HepG2 (cell line): ENCODE measurements around the gene C11orf24. TPM values are rescaled to one million over a fixed set of nuclear protein-coding genes. Genes with fewer than 3 reads are reported as not detected.

Source experiments
- ARID3A ChIP-seq: IDR thresholded peaks from 2 replicates; pipeline ENCODE4 v1.6.1; 2012; ENCODE audit warnings: low read depth, low read length, improper control_type of control experiment
- HES4 ChIP-seq: sonication (generic); formaldehyde crosslinking; IDR thresholded peaks from 2 replicates; pipeline ENCODE4 v1.9.0; 2021; ENCODE audit warnings: mild to moderate bottlenecking, missing genetic modification reagents, borderline replicate concordance
- IRX3 ChIP-seq: sonication (generic); formaldehyde crosslinking; IDR thresholded peaks from 2 replicates; pipeline ENCODE4 v1.8.1; 2023; ENCODE audit warnings: mild to moderate bottlenecking, low read depth, missing genetic modification reagents, borderline replicate concordance
- JUNB ChIP-seq: sonication (generic); formaldehyde crosslinking; IDR thresholded peaks from 2 replicates; pipeline ENCODE4 v1.8.0; 2022; ENCODE audit warnings: missing genetic modification reagents, mild to moderate bottlenecking, borderline replicate concordance
- KLF12 ChIP-seq: sonication (generic); formaldehyde crosslinking; IDR thresholded peaks from 2 replicates; pipeline ENCODE4 v1.4.0; 2020; ENCODE audit warnings: missing genetic modification reagents, borderline replicate concordance
- MYC ChIP-seq: sonication (generic); formaldehyde crosslinking; IDR thresholded peaks from 2 replicates; pipeline ENCODE4 v1.9.0; 2021; ENCODE audit warnings: missing genetic modification reagents, borderline replicate concordance
- NR3C1 ChIP-seq: sonication (generic); formaldehyde crosslinking; IDR thresholded peaks from 2 replicates; pipeline ENCODE4 v1.4.0; 2020; ENCODE audit warnings: missing genetic modification reagents
- PHB2 ChIP-seq: fragments of 450-650 bp; IDR thresholded peaks from 2 replicates; pipeline ENCODE4 v1.6.1; 2018; ENCODE audit not compliant: partially characterized antibody
- PHF21A ChIP-seq: sonication (generic); formaldehyde crosslinking; IDR thresholded peaks from 2 replicates; pipeline ENCODE4 v1.5.0; 2020; ENCODE audit warnings: mild to moderate bottlenecking, missing genetic modification reagents
- PHF8 ChIP-seq: sonication (generic); formaldehyde crosslinking; IDR thresholded peaks from 2 replicates; pipeline ENCODE4 v1.5.0; 2020; ENCODE audit warnings: missing genetic modification reagents
- POLR2AphosphoS5 ChIP-seq: IDR thresholded peaks from 2 replicates; pipeline ENCODE4 v1.6.1; 2012; ENCODE audit warnings: low read depth, low read length
- POLR2G ChIP-seq: fragments of 200-400 bp; formaldehyde crosslinking; IDR thresholded peaks from 2 replicates; pipeline ENCODE4 v1.6.1; 2018; ENCODE audit warnings: mild to moderate bottlenecking, low read depth, low read length, moderate library complexity
- TAF1 ChIP-seq: sonication (generic); formaldehyde crosslinking; IDR thresholded peaks from 2 replicates; pipeline ENCODE4 v1.4.0; 2020; ENCODE audit warnings: missing genetic modification reagents
- TBX3 ChIP-seq: fragments of 450-650 bp; IDR thresholded peaks from 2 replicates; pipeline ENCODE4 v1.6.1; 2017; ENCODE audit warnings: antibody characterized with exemption, mild to moderate bottlenecking, inconsistent platforms, borderline replicate concordance
- THRA ChIP-seq: sonication (generic); formaldehyde crosslinking; IDR thresholded peaks from 2 replicates; pipeline ENCODE4 v1.4.0; 2020; ENCODE audit warnings: missing genetic modification reagents, borderline replicate concordance
- ZBTB10 ChIP-seq: sonication (generic); formaldehyde crosslinking; IDR thresholded peaks from 2 replicates; pipeline ENCODE4 v1.4.0; 2020; ENCODE audit warnings: missing genetic modification reagents, borderline replicate concordance
- ZFX ChIP-seq: sonication (generic); formaldehyde crosslinking; IDR thresholded peaks from 2 replicates; pipeline ENCODE4 v1.4.0; 2020; ENCODE audit warnings: mild to moderate bottlenecking, low read depth, missing genetic modification reagents, moderate library complexity
- ZNF496 ChIP-seq: sonication (generic); formaldehyde crosslinking; IDR thresholded peaks from 2 replicates; pipeline ENCODE4 v1.8.1; 2023; ENCODE audit warnings: mild to moderate bottlenecking, moderate library complexity, missing genetic modification reagents; ENCODE audit not compliant: insufficient replicate concordance
- ZNF773 ChIP-seq: sonication (generic); formaldehyde crosslinking; IDR thresholded peaks from 2 replicates; pipeline ENCODE4 v1.4.0; 2020; ENCODE audit warnings: missing genetic modification reagents, borderline replicate concordance
- ZUFSP ChIP-seq: sonication (generic); formaldehyde crosslinking; IDR thresholded peaks from 2 replicates; pipeline ENCODE4 v1.9.0; 2021; ENCODE audit warnings: missing genetic modification reagents, mild to moderate bottlenecking, borderline replicate concordance
- polyA plus RNA-seq, 8 experiments: library from polyadenylated mRNA; depleted of rRNA in 3 of 8; stranded (reverse) in 7 of 8; unstranded in 1 of 8; fragments of >200 nt; fragmentation: Illumina TruSeq in 4 of 8; extraction: Trizol in 4 of 8; gene quantifications; 2 replicates each; pipeline versions ENCODE4 v1.2.1 to v1.2.3, GENCODE V29; 2011 to 2016; ENCODE audit warnings: low read depth in 4 of 8, missing spikeins in 1 of 8, mixed read lengths in 1 of 8; ENCODE audit not compliant: insufficient read depth in 1 of 8
- total RNA-seq, 5 experiments: library from RNA; depleted of rRNA; stranded (reverse); fragments of >200 nt; fragmentation: Illumina TruSeq; extraction: Trizol; gene quantifications; 2 replicates each; pipeline ENCODE4 v1.2.3, GENCODE V29; 2016; ENCODE audit warnings: low read depth in 1 of 5

C11orf24 gene
- total and polyA plus RNA-seq, 2 of the 13 experiments (the other 11 are each of a cell fraction or from before 2014, with no cell fraction given) = 52.9 to 55.5 TPM

GRCh38 chr11:68309621-68310185 lies 37.9 kb upstream of the C11orf24 start (continued):
- TF ChIP-seq JUNB (CRISPR knock-in tag) (no peak), PHF21A (peak; percentile 49; the same call in 1 of the 2 replicates), THRA (peak; percentile 15; the same call in 1 of the 2 replicates), ARID3A (no peak), TBX3 (no peak), KLF12 (no peak), ZNF773 (CRISPR knock-in tag) (no peak), NR3C1 (CRISPR knock-in tag) (no peak), ZUFSP (CRISPR knock-in tag) (no peak), ZNF496 (no peak), MYC (peak; percentile 27; the same call in 1 of the 2 replicates), PHF8 (CRISPR knock-in tag) (no peak), POLR2G (peak; percentile 52; the same call in 1 of the 2 replicates), HES4 (CRISPR knock-in tag) (no peak), POLR2AphosphoS5 (peak; percentile 49; the same call in 1 of the 2 replicates), TAF1 (CRISPR knock-in tag) (no peak), ZFX (CRISPR knock-in tag) (peak; percentile 67), PHB2 (no peak), IRX3 (CRISPR knock-in tag) (no peak), ZBTB10 (CRISPR knock-in tag) (no peak)
